Cardiac fibroblast (primary cell): ENCODE measurements around the gene SERGEF.

Source experiments
- DNase-seq, 2 donors: peaks; one replicate each; pipeline versions ENCODE4 v3.0.0 to v3.0.0-alpha.2; 2010; ENCODE audit warnings: low read depth in 2 of 2
- H3K4me3 ChIP-seq, 2 donors: replicated peaks in 1 of 2; 1 replicate in 1 of 2; 2 replicates in 1 of 2; pipeline ENCODE4 v1.5.1; 2011; ENCODE audit warnings: low read depth in 2 of 2, low read length in 2 of 2, mild to moderate bottlenecking in 2 of 2, moderate library complexity in 1 of 2
- CTCF ChIP-seq: IDR thresholded peaks from one replicate; pipeline ENCODE4 v1.5.1; 2011; ENCODE audit warnings: low read depth, mild to moderate bottlenecking, low read length, inconsistent platforms

The SERGEF gene

GRCh38 chr11:17813391-17814059 lies 199.3 kb downstream of the SERGEF start:
- no peak overlapping the region for H3K4me3 ChIP-seq
- DNase-seq = no peak
- TF ChIP-seq CTCF = no peak

- TF ChIP-seq CTCF = no peak
These were observed 200.0 kb downstream of the SERGEF start for GRCh38 chr11:17812865-17813187.

GRCh38 chr11:17812091-17812864 lies 200.6 kb downstream of the SERGEF start:
- TF ChIP-seq CTCF = no peak
- no peak for DNase-seq

More at GRCh38 chr11:17812865-17813187, 200.0 kb downstream of the SERGEF start:
- no peak overlapping the region for H3K4me3 ChIP-seq
- no peak for DNase-seq

GRCh38 chr11:17811352-17811751 lies 201.5 kb downstream of the SERGEF start:
- no peak overlapping the region for H3K4me3 ChIP-seq
- no peak for TF ChIP-seq CTCF
- no peak for DNase-seq

More at GRCh38 chr11:17812091-17812864, 200.6 kb downstream of the SERGEF start:
- no peak overlapping the region for H3K4me3 ChIP-seq

- DNase-seq = peak; percentile 47 to 55
- no peak overlapping the region for H3K4me3 ChIP-seq
These were observed 202.1 kb downstream of the SERGEF start for GRCh38 chr11:17810746-17811145.

GRCh38 chr11:17810041-17810440 lies 202.8 kb downstream of the SERGEF start:
- H3K4me3 ChIP-seq = no peak overlapping the region
- TF ChIP-seq CTCF = no peak
- DNase-seq = no peak

More at GRCh38 chr11:17810746-17811145, 202.1 kb downstream of the SERGEF start:
- TF ChIP-seq CTCF = no peak
